Measurements from ENCODE around the gene FRMD8. TPM values are rescaled to one million over a fixed set of nuclear protein-coding genes. Genes with fewer than 3 reads are reported as not detected.

FRMD8 gene
- 10 to 100 TPM; 30.4 to 37.3 (median 34.7) TPM for total RNA-seq

DNA sequence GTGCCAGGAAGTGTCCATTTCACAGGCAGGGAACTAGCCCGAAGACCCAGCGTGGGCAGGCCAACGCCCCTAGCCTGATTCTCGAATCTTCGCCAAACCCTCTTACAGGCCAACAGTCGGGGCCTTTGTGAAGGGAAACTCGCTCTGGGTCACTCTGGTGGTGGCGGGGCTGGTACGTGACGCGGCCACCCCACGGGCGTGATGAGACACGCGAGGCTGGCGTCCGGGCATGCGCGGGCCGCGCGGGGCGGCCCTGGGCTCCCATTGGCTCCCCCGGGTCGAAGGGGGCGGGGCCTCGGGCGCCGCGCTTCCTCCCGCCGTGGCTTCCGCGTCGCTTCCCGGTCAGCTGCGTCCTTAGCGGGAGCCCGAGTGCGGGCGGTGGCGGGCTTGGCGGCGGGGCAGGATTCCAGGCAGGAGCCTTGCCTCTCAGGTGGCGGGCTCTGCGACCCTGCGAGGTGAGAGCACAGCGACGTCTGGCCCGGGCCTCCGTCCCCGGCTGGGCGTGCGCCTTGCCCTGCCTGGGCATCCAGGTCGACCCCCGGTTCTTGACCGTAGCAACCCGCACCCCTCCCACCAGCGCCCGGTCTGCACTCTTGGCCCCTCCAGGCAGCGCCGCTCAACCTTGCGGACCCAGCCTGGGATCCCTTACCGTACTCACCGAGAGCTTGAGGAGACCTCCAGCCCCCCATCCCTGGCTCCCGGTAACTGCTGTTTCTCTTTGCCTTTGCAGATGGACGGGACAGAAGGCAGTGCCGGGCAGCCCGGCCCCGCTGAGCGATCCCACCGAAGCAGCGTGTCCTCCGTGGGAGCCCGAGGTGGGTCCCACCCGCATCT is at the start of gene FRMD8:
FRMD8 (plus strand) TSS at position 331 of the 834 bp plus-strand sequence; CDS start at position 731, 400 bp downstream.
- no peaks in the 10 kb centered on the region for H3K9me3 ChIP-seq
- intact Hi-C loops (cut with DNase I): no loop called here
- peak within 1 kb of the TSS; percentile 95 to 98 (median 96) for H3K27ac ChIP-seq (replicated peaks in 1 of 4)
- peak; percentile 98 for DNase-seq (ENCODE audit: extremely low spot score)
- TF ChIP-seq EP300 (IDR thresholded peaks at IDR 0.05) (no peak), POLR2AphosphoS5 (IDR thresholded peaks at IDR 0.05) (peak; percentile 94 to 96), POLR2A (IDR thresholded peaks at IDR 0.05; ENCODE audit: low read depth) (peak; percentile 86)
- TF ChIP-seq, protein P1, sequence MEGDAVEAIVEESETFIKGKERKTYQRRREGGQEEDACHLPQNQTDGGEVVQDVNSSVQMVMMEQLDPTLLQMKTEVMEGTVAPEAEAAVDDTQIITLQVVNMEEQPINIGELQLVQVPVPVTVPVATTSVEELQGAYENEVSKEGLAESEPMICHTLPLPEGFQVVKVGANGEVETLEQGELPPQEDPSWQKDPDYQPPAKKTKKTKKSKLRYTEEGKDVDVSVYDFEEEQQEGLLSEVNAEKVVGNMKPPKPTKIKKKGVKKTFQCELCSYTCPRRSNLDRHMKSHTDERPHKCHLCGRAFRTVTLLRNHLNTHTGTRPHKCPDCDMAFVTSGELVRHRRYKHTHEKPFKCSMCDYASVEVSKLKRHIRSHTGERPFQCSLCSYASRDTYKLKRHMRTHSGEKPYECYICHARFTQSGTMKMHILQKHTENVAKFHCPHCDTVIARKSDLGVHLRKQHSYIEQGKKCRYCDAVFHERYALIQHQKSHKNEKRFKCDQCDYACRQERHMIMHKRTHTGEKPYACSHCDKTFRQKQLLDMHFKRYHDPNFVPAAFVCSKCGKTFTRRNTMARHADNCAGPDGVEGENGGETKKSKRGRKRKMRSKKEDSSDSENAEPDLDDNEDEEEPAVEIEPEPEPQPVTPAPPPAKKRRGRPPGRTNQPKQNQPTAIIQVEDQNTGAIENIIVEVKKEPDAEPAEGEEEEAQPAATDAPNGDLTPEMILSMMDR (IDR thresholded peaks at IDR 0.05): no peak
- 4% methylated on average over 28 of the region's 76 CpGs for WGBS
- H3K4me3 ChIP-seq: peak within 1 kb of the TSS; percentile 74 to 89 (median 80)
- peaks cover 0 to 9% (median 0%) of the 10 kb centered on the region in 4 donors for H3K36me3 ChIP-seq
- H3K4me1 ChIP-seq: peaks cover 87 to 96% (median 94%) of the 10 kb centered on the region in 4 donors
- H3K27me3 ChIP-seq: no peaks in the 10 kb centered on the region

DNA sequence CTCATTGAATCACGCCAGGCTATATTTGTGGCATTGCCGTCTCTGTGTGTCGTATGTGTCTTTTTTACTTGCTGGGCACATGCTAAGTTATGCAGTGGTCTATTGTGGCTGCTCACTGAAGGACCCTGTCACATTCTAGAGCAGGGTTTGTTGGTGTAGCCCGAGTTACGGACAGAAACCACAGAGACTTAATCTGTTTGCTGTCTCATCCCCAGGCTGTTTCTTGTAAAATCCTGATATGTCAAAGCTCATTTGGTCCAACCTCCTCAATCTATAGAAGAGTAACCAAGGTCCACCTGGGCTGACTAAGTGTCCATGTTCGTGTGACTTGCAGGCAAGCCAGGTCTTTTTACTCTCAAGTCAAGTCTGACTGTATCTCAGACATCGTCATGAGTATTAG is 47.8 kb upstream of the FRMD8 start:
- TF ChIP-seq EP300 (IDR thresholded peaks at IDR 0.05) (no peak), POLR2AphosphoS5 (IDR thresholded peaks at IDR 0.05) (no peak), POLR2A (IDR thresholded peaks at IDR 0.05; ENCODE audit: low read depth) (no peak)
- TF ChIP-seq, protein P1 (IDR thresholded peaks at IDR 0.05): no peak
- WGBS: 83% methylated on average over 7 of the region's 7 CpGs
- Histone ChIP-seq H3K27me3 (no peaks in the 10 kb centered on the region), H3K4me3 (no peak overlapping the region), H3K27ac (replicated peaks in 1 of 4) (no peak overlapping the region), H3K9me3 (no peaks in the 10 kb centered on the region), H3K36me3 (peaks cover 36 to 52% (median 47%) of the 10 kb centered on the region in 4 donors), H3K4me1 (peaks cover 21 to 59% (median 48%) of the 10 kb centered on the region in 4 donors)
- intact Hi-C loops (cut with DNase I): no loop called here
- no peak for DNase-seq (ENCODE audit: extremely low spot score)

- H3K36me3 ChIP-seq: peaks cover 51 to 67% (median 62%) of the 10 kb centered on the region in 4 donors
- WGBS: 95% methylated on average over 11 of the region's 11 CpGs
- intact Hi-C loops (cut with DNase I): no loop called here
Observed at GRCh38 chr11:65340226-65340625, 46.2 kb upstream of the FRMD8 start.

DNA sequence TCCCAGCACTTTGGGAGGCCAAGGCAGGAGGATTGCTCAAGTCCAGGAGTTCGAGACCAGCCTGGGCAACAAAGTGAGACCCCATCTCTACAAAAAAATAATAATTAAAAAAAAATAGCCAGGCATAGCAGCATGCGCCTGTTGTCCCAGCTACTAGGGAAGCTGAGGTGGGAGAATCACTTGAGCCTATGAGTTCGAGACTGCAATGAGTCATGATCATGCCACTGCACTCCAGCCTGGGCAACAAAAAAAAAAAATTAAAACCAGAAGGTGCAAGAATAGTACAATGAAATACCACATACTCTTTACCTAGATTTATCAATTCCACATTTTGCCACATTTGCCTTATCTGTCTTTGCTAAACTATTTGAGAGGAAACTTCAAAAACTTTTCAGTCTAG is 44.6 kb upstream of the FRMD8 start:
- Histone ChIP-seq H3K9me3 (no peaks in the 10 kb centered on the region), H3K4me3 (no peak overlapping the region), H3K4me1 (peaks cover 10 to 34% (median 22%) of the 10 kb centered on the region in 4 donors), H3K27ac (replicated peaks in 1 of 4) (no peak overlapping the region), H3K36me3 (peaks cover 66 to 82% (median 78%) of the 10 kb centered on the region in 4 donors), H3K27me3 (no peaks in the 10 kb centered on the region)
- WGBS: 79% methylated on average over 3 of the region's 3 CpGs
- intact Hi-C loops (cut with DNase I): no loop called here
- DNase-seq (ENCODE audit: extremely low spot score): no peak
- no peak for TF ChIP-seq EP300 (IDR thresholded peaks at IDR 0.05)
- TF ChIP-seq, protein P1 (IDR thresholded peaks at IDR 0.05): no peak
- no peak for TF ChIP-seq POLR2AphosphoS5 (IDR thresholded peaks at IDR 0.05)
- no peak for TF ChIP-seq POLR2A (IDR thresholded peaks at IDR 0.05; ENCODE audit: low read depth)

More at GRCh38 chr11:65340226-65340625, 46.2 kb upstream of the FRMD8 start:
- no peak for DNase-seq (ENCODE audit: extremely low spot score)
- Histone ChIP-seq H3K4me1 (peaks cover 12 to 48% (median 37%) of the 10 kb centered on the region in 4 donors), H3K9me3 (no peaks in the 10 kb centered on the region), H3K27me3 (no peaks in the 10 kb centered on the region), H3K27ac (replicated peaks in 1 of 4) (no peak overlapping the region), H3K4me3 (no peak overlapping the region)
- no peak for TF ChIP-seq EP300 (IDR thresholded peaks at IDR 0.05)
- TF ChIP-seq, protein P1 (IDR thresholded peaks at IDR 0.05): no peak
- TF ChIP-seq POLR2A (IDR thresholded peaks at IDR 0.05; ENCODE audit: low read depth): no peak
- TF ChIP-seq POLR2AphosphoS5 (IDR thresholded peaks at IDR 0.05): no peak
